SK-N-SH treated with all-trans-retinoic acid at 6 μM for 48 hours (cell line): ENCODE results near the gene UBALD2.

Experiments
- BACH2 ChIP-seq: fragments of 250-450 bp; sonication (Bioruptor Pico); IDR thresholded peaks from 2 replicates; pipeline ENCODE4 v1.9.0; 2021; ENCODE audit warnings: mild to moderate bottlenecking, borderline replicate concordance
- CREB5 ChIP-seq: fragments of 250-450 bp; sonication (Bioruptor Pico); IDR thresholded peaks from 2 replicates; pipeline ENCODE4 v1.5.1; 2020; ENCODE audit warnings: low read depth, mild to moderate bottlenecking, moderate library complexity
- CSDC2 ChIP-seq: fragments of 250-450 bp; sonication (Bioruptor Pico); IDR thresholded peaks from 2 replicates; pipeline ENCODE4 v1.5.0; 2020; ENCODE audit warnings: mild to moderate bottlenecking, moderate library complexity
- GLIS3 ChIP-seq: fragments of 250-450 bp; sonication (Bioruptor Pico); IDR thresholded peaks from 2 replicates; pipeline ENCODE4 v1.5.0; 2020; ENCODE audit warnings: mild to moderate bottlenecking, moderate library complexity
- PATZ1 ChIP-seq: fragments of 250-450 bp; sonication (Bioruptor Pico); IDR thresholded peaks from 2 replicates; pipeline ENCODE4 v1.8.0; 2020; ENCODE audit warnings: mild to moderate bottlenecking, moderate library complexity, borderline replicate concordance
- PPARA ChIP-seq: fragments of 250-450 bp; sonication (Bioruptor Pico); IDR thresholded peaks from 2 replicates; pipeline ENCODE4 v1.5.0; 2020; ENCODE audit warnings: mild to moderate bottlenecking, borderline replicate concordance
- TCF4 ChIP-seq: fragments of 250-450 bp; sonication (Bioruptor Pico); IDR thresholded peaks from 2 replicates; pipeline ENCODE4 v1.8.0; 2021; ENCODE audit warnings: mild to moderate bottlenecking, moderate library complexity, borderline replicate concordance
- ZC3H10 ChIP-seq: fragments of 250-450 bp; sonication (Bioruptor Pico); IDR thresholded peaks from 2 replicates; pipeline ENCODE4 v1.5.1; 2021; ENCODE audit warnings: mild to moderate bottlenecking, moderate library complexity
- ZFP3 ChIP-seq: fragments of 250-450 bp; sonication (Bioruptor Pico); IDR thresholded peaks from 2 replicates; pipeline ENCODE4 v1.5.0; 2020; ENCODE audit warnings: mild to moderate bottlenecking, moderate library complexity
- ZNF565 ChIP-seq: fragments of 450-650 bp; formaldehyde crosslinking; conservative IDR thresholded peaks from 2 replicates; pipeline ENCODE4 v1.5.0; 2020; ENCODE audit warnings: low read depth, mild to moderate bottlenecking, moderate library complexity

- TF ChIP-seq TCF4 (no peak), GLIS3 (CRISPR knock-in tag) (no peak), ZC3H10 (CRISPR knock-in tag) (no peak), BACH2 (CRISPR knock-in tag) (no peak), ZNF565 (CRISPR knock-in tag) (no peak), CREB5 (CRISPR knock-in tag) (no peak), ZFP3 (no peak), PPARA (CRISPR knock-in tag) (no peak), CSDC2 (CRISPR knock-in tag) (no peak), PATZ1 (no peak)
Measured at GRCh38 chr17:76276069-76276431, 10.9 kb downstream of the UBALD2 start.
